SIG-M5 treated with dmso at 0.1 percent for 504 hours (cell line): ENCODE data around the gene DUOXA1.
A peak's percentile ranks its signal among the peaks of the same experiment; 100 is the strongest.
"Not testable (repeated sequence)": the region's sequence is repeated elsewhere in the genome, so short reads cannot be mapped to it uniquely, and the experiment has no call there.

Source experiments
- DNase-seq: peaks from one replicate; lab custom pipeline; 2025; ENCODE audit not compliant: unreplicated experiment; lab: John Stamatoyannopoulos, UW

DUOXA1 gene

GRCh38 chr15:45093013-45093412 lies 36.7 kb downstream of the DUOXA1 start:
- DNase-seq, result no peak

- DNase-seq, result no peak
Measured at GRCh38 chr15:45091576-45091975, 38.1 kb downstream of the DUOXA1 start.

- no peak for DNase-seq
Measured at GRCh38 chr15:45091161-45091560, 38.5 kb downstream of the DUOXA1 start.

GRCh38 chr15:45089712-45090373 lies 39.8 kb downstream of the DUOXA1 start:
- DNase-seq, result no peak

GRCh38 chr15:45088801-45089711 lies 40.6 kb downstream of the DUOXA1 start:
- no peak for DNase-seq

GRCh38 chr15:45087513-45087912 lies 42.2 kb downstream of the DUOXA1 start:
- peak; percentile 37 for DNase-seq

- no peak for DNase-seq
Measured at GRCh38 chr15:45084163-45084562, 45.5 kb downstream of the DUOXA1 start.

GRCh38 chr15:45083223-45083622 lies 46.5 kb downstream of the DUOXA1 start:
- DNase-seq, result no peak

GRCh38 chr15:45082412-45082811 lies 47.3 kb downstream of the DUOXA1 start:
- not testable (repeated sequence) for DNase-seq

- DNase-seq, result not testable (repeated sequence)
Measured at GRCh38 chr15:45080593-45080992, 49.1 kb downstream of the DUOXA1 start.

- DNase-seq, result not testable (repeated sequence)
Measured at GRCh38 chr15:45079628-45080246, 49.9 kb downstream of the DUOXA1 start.

- DNase-seq, result not testable (repeated sequence)
Measured at GRCh38 chr15:45079201-45079600, 50.5 kb downstream of the DUOXA1 start.

GRCh38 chr15:45077391-45077790 lies 52.3 kb downstream of the DUOXA1 start:
- not testable (repeated sequence) for DNase-seq

- not testable (repeated sequence) for DNase-seq
Measured at GRCh38 chr15:45075440-45076320, 54.0 kb downstream of the DUOXA1 start.

- not testable (repeated sequence) for DNase-seq
Measured at GRCh38 chr15:45073602-45074001, 56.1 kb downstream of the DUOXA1 start.

- DNase-seq, result not testable (repeated sequence)
Measured at GRCh38 chr15:45069942-45070360, 59.7 kb downstream of the DUOXA1 start.
